ENCODE data around the gene ZNF71.

Gene ZNF71

GRCh38 chr19:56594783-56595547 lies at the start of gene ZNF71:
TSS of gene ZNF71 (plus strand) at chr19:56595302. CDS start at chr19:56601559, 6,257 bp downstream.
- peak; percentile 99 for DNase-seq (ENCODE audit: low spot score)

GRCh38 chr19:56547535-56547934 lies 47.6 kb upstream of the ZNF71 start:
- no peak for DNase-seq (ENCODE audit: low spot score)

- no peak for DNase-seq (ENCODE audit: low spot score)
These were observed 40.7 kb upstream of the ZNF71 start for GRCh38 chr19:56554272-56554869.

GRCh38 chr19:56562766-56563165 lies 32.3 kb upstream of the ZNF71 start:
- DNase-seq (ENCODE audit: low spot score) = no peak

GRCh38 chr19:56566904-56567273 lies 28.2 kb upstream of the ZNF71 start:
- DNase-seq (ENCODE audit: low spot score) = peak; percentile 46

GRCh38 chr19:56567274-56568120 lies 27.6 kb upstream of the ZNF71 start, which contains the start of gene ZNF470:
TSS of gene ZNF470 (plus strand) at chr19:56567468. CDS start at chr19:56570312, 2,844 bp downstream.
- DNase-seq (ENCODE audit: low spot score) = peak; percentile 96

GRCh38 chr19:56572589-56572988 lies 22.5 kb upstream of the ZNF71 start:
- DNase-seq (ENCODE audit: low spot score) = no peak

- DNase-seq (ENCODE audit: low spot score) = no peak
These were observed 21.2 kb upstream of the ZNF71 start for GRCh38 chr19:56573914-56574313.

GRCh38 chr19:56577719-56578602 lies 17.1 kb upstream of the ZNF71 start:
- DNase-seq (ENCODE audit: low spot score) = no peak

- DNase-seq (ENCODE audit: low spot score) = no peak
These were observed 688 bp upstream of the ZNF71 start for GRCh38 chr19:56594446-56594782.

- DNase-seq (ENCODE audit: low spot score) = no peak
These were observed 422 bp downstream of the ZNF71 start for GRCh38 chr19:56595548-56595899.

- no peak for DNase-seq (ENCODE audit: low spot score)
These were observed 1.6 kb downstream of the ZNF71 start for GRCh38 chr19:56596676-56597075.

- no peak for DNase-seq (ENCODE audit: low spot score)
These were observed 2.6 kb downstream of the ZNF71 start for GRCh38 chr19:56597696-56598095.

- no peak for DNase-seq (ENCODE audit: low spot score)
These were observed 6.3 kb downstream of the ZNF71 start for GRCh38 chr19:56601375-56601774.

- DNase-seq (ENCODE audit: low spot score) = no peak
These were observed 8.7 kb downstream of the ZNF71 start for GRCh38 chr19:56603829-56604228.

- DNase-seq (ENCODE audit: low spot score) = no peak
These were observed 13.3 kb downstream of the ZNF71 start for GRCh38 chr19:56608274-56608964.

- DNase-seq (ENCODE audit: low spot score) = no peak
These were observed 16.2 kb downstream of the ZNF71 start for GRCh38 chr19:56611288-56611687.

GRCh38 chr19:56612737-56613136 lies 17.6 kb downstream of the ZNF71 start:
- DNase-seq (ENCODE audit: low spot score) = no peak

GRCh38 chr19:56613639-56614038 lies 18.5 kb downstream of the ZNF71 start:
- DNase-seq (ENCODE audit: low spot score) = no peak

GRCh38 chr19:56617531-56617930 lies 22.4 kb downstream of the ZNF71 start:
- DNase-seq (ENCODE audit: low spot score) = no peak

- DNase-seq (ENCODE audit: low spot score) = no peak
These were observed 24.0 kb downstream of the ZNF71 start for GRCh38 chr19:56619121-56619520.
